Liver (tissue), 3 donors: ENCODE data around the gene IFTAP.
"Not testable (repeated sequence)": the region's sequence is repeated elsewhere in the genome, so short reads cannot be mapped to it uniquely, and the experiment has no call there.

Source experiments
- ATF3 ChIP-seq: IDR thresholded peaks from 2 replicates; pipeline ENCODE4 v1.6.1; 2016; ENCODE audit warnings: antibody characterized with exemption
- CTCF ChIP-seq: fragments of 150-350 bp; IDR thresholded peaks from 2 replicates; pipeline ENCODE4 v1.5.1; 2017; ENCODE audit warnings: improper control_type of control experiment, low read depth, low read length; ENCODE audit not compliant: missing input control
- EGR1 ChIP-seq, 2 donors: IDR thresholded peaks; 2 replicates each; pipeline ENCODE4 v1.6.1; 2016 to 2018; ENCODE audit warnings: antibody characterized with exemption in 2 of 2, low read depth in 2 of 2
- GABPA ChIP-seq, 2 donors: IDR thresholded peaks in 1 of 2; conservative IDR thresholded peaks in 1 of 2; 2 replicates each; pipeline ENCODE4 v1.6.1; 2016; ENCODE audit warnings: antibody characterized with exemption in 2 of 2, mild to moderate bottlenecking in 1 of 2, moderate library complexity in 1 of 2
- JUND ChIP-seq, 2 donors: IDR thresholded peaks; 2 replicates each; pipeline ENCODE4 v1.6.1; 2016; ENCODE audit warnings: antibody characterized with exemption in 2 of 2
- donor health status: healthy.
- donor health status: healthy.

GRCh38 chr11:36679547-36679946, 85.2 kb downstream of the IFTAP start:
- TF ChIP-seq CTCF; ATF3; GABPA (IDR thresholded peaks at IDR 0.05 in 1 of 2, conservative IDR thresholded peaks at IDR 0.05 in 1 of 2); JUND (IDR thresholded peaks at IDR 0.05); EGR1 (IDR thresholded peaks at IDR 0.05; ENCODE audit: low read depth in 2 of 2): not testable (repeated sequence)
